ENCODE results near the gene IHH. TPM values are rescaled to one million over a fixed set of nuclear protein-coding genes. Genes with fewer than 3 reads are reported as not detected.

Gene IHH
- total RNA-seq, 2 donors from 2014 or later = not detected

- H3K9me3 ChIP-seq = no peaks in the 10 kb centered on the region
- TF ChIP-seq CTCF (IDR thresholded peaks at IDR 0.05) = no peak
- no peak overlapping the region for H3K27ac ChIP-seq
- no peaks in the 10 kb centered on the region for H3K36me3 ChIP-seq
- H3K27me3 ChIP-seq = peaks cover 21 to 45% of the 10 kb centered on the region in 2 donors
- peak overlapping the region in 1 of 2 donors; percentile 11 for H3K4me3 ChIP-seq
- peaks cover 0 to 38% of the 10 kb centered on the region in 2 donors for H3K4me1 ChIP-seq
- DNase-seq (ENCODE audit: low spot score) = no peak
Measured at GRCh38 chr2:219056896-219057708, 3.6 kb downstream of the IHH start.

- Histone ChIP-seq H3K4me3 (no peak overlapping the region), H3K27me3 (peaks cover 21 to 43% of the 10 kb centered on the region in 2 donors), H3K4me1 (peaks cover 0 to 38% of the 10 kb centered on the region in 2 donors), H3K27ac (no peak overlapping the region), H3K9me3 (no peaks in the 10 kb centered on the region), H3K36me3 (no peaks in the 10 kb centered on the region)
- no peak for DNase-seq (ENCODE audit: low spot score)
- TF ChIP-seq CTCF (IDR thresholded peaks at IDR 0.05) = no peak
Measured at GRCh38 chr2:219056176-219056895, 4.4 kb downstream of the IHH start.

GRCh38 chr2:219054956-219055903 is 5.5 kb downstream of the IHH start:
- H3K4me3 ChIP-seq = no peak overlapping the region
- peaks cover 21 to 35% of the 10 kb centered on the region in 2 donors for H3K27me3 ChIP-seq
- no peaks in the 10 kb centered on the region for H3K36me3 ChIP-seq
- no peaks in the 10 kb centered on the region for H3K9me3 ChIP-seq
- H3K4me1 ChIP-seq = peaks cover 0 to 29% of the 10 kb centered on the region in 2 donors
- no peak overlapping the region for H3K27ac ChIP-seq
- no peak for TF ChIP-seq CTCF (IDR thresholded peaks at IDR 0.05)
- DNase-seq (ENCODE audit: low spot score) = no peak

- Histone ChIP-seq H3K27me3 (peaks cover 0 to 8% of the 10 kb centered on the region in 2 donors), H3K9me3 (no peaks in the 10 kb centered on the region), H3K4me1 (no peaks in the 10 kb centered on the region), H3K4me3 (no peak overlapping the region), H3K36me3 (no peaks in the 10 kb centered on the region), H3K27ac (no peak overlapping the region)
- TF ChIP-seq CTCF (IDR thresholded peaks at IDR 0.05) = no peak
- DNase-seq (ENCODE audit: low spot score) = no peak
Measured at GRCh38 chr2:219049282-219049681, 11.4 kb downstream of the IHH start.

GRCh38 chr2:219045937-219046550 is 14.7 kb downstream of the IHH start:
- H3K27me3 ChIP-seq = peaks cover 0 to 8% of the 10 kb centered on the region in 2 donors
- H3K4me3 ChIP-seq = no peak overlapping the region
- no peak overlapping the region for H3K27ac ChIP-seq
- H3K4me1 ChIP-seq = peaks cover 0 to 4% of the 10 kb centered on the region in 2 donors
- TF ChIP-seq CTCF (IDR thresholded peaks at IDR 0.05) = no peak
- DNase-seq (ENCODE audit: low spot score) = no peak
- no peaks in the 10 kb centered on the region for H3K9me3 ChIP-seq
- H3K36me3 ChIP-seq = no peaks in the 10 kb centered on the region

Data from right atrium auricular region (tissue), 2 donors.